HepG2 (cell line): Measurements from ENCODE around the gene SKA2. TPM values are rescaled to one million over a fixed set of nuclear protein-coding genes. Genes with fewer than 3 reads are reported as not detected.

Source experiments
- ELK4 ChIP-seq: sonication (generic); formaldehyde crosslinking; IDR thresholded peaks from 2 replicates; pipeline ENCODE4 v1.9.0; 2021; ENCODE audit warnings: missing genetic modification reagents, borderline replicate concordance
- ISL2 ChIP-seq: sonication (generic); formaldehyde crosslinking; IDR thresholded peaks from 2 replicates; pipeline ENCODE4 v1.5.0; 2020; ENCODE audit warnings: missing genetic modification reagents
- ISX ChIP-seq: sonication (generic); formaldehyde crosslinking; conservative IDR thresholded peaks from 2 replicates; pipeline ENCODE4 v1.5.0; 2020; ENCODE audit warnings: missing genetic modification reagents
- NCOA2 ChIP-seq: sonication (generic); formaldehyde crosslinking; IDR thresholded peaks from 2 replicates; pipeline ENCODE4 v1.8.0; 2022; ENCODE audit warnings: inconsistent platforms
- PCBP1 ChIP-seq: fragments of 200-400 bp; formaldehyde crosslinking; IDR thresholded peaks from 2 replicates; pipeline ENCODE4 v1.6.1; 2017; ENCODE audit warnings: mild to moderate bottlenecking, low read depth, low read length, borderline replicate concordance
- SCMH1 ChIP-seq: sonication (generic); formaldehyde crosslinking; IDR thresholded peaks from 2 replicates; pipeline ENCODE4 v1.9.0; 2021; ENCODE audit warnings: missing genetic modification reagents, mild to moderate bottlenecking, borderline replicate concordance
- SUZ12 ChIP-seq: fragments of 150-350 bp; IDR thresholded peaks from 2 replicates; pipeline ENCODE4 v1.6.1; 2014; ENCODE audit warnings: low read depth, low read length
- TSC22D2 ChIP-seq: sonication (generic); formaldehyde crosslinking; IDR thresholded peaks from 2 replicates; pipeline ENCODE4 v1.5.1; 2020; ENCODE audit warnings: missing genetic modification reagents, mild to moderate bottlenecking, borderline replicate concordance
- ZBTB20 ChIP-seq: sonication (generic); formaldehyde crosslinking; IDR thresholded peaks from 2 replicates; pipeline ENCODE4 v1.8.1; 2023; ENCODE audit warnings: missing genetic modification reagents, low read depth, mild to moderate bottlenecking, borderline replicate concordance
- ZIK1 ChIP-seq: sonication (generic); formaldehyde crosslinking; IDR thresholded peaks from 2 replicates; pipeline ENCODE4 v1.5.0; 2020; ENCODE audit warnings: mild to moderate bottlenecking, low read depth, missing genetic modification reagents, borderline replicate concordance
- ZKSCAN5 ChIP-seq: sonication (generic); formaldehyde crosslinking; IDR thresholded peaks from 2 replicates; pipeline ENCODE4 v1.5.1; 2020; ENCODE audit warnings: mild to moderate bottlenecking, missing genetic modification reagents
- ZNF496 ChIP-seq: sonication (generic); formaldehyde crosslinking; IDR thresholded peaks from 2 replicates; pipeline ENCODE4 v1.8.1; 2023; ENCODE audit warnings: mild to moderate bottlenecking, moderate library complexity, missing genetic modification reagents; ENCODE audit not compliant: insufficient replicate concordance
- ZNF709 ChIP-seq: sonication (generic); formaldehyde crosslinking; IDR thresholded peaks from 2 replicates; pipeline ENCODE4 v1.5.0; 2020; ENCODE audit warnings: mild to moderate bottlenecking, missing genetic modification reagents
- ZNF749 ChIP-seq: sonication (generic); formaldehyde crosslinking; IDR thresholded peaks from 2 replicates; pipeline ENCODE4 v1.8.0; 2022; ENCODE audit warnings: mild to moderate bottlenecking, missing genetic modification reagents, moderate library complexity, borderline replicate concordance
- ZNF768 ChIP-seq: sonication (generic); formaldehyde crosslinking; IDR thresholded peaks from 2 replicates; pipeline ENCODE4 v1.4.0; 2020; ENCODE audit warnings: missing genetic modification reagents
- polyA plus RNA-seq, 8 experiments: library from polyadenylated mRNA; depleted of rRNA in 3 of 8; stranded (reverse) in 7 of 8; unstranded in 1 of 8; fragments of >200 nt; fragmentation: Illumina TruSeq in 4 of 8; extraction: Trizol in 4 of 8; gene quantifications; 2 replicates each; pipeline versions ENCODE4 v1.2.1 to v1.2.3, GENCODE V29; 2011 to 2016; ENCODE audit warnings: low read depth in 4 of 8, missing spikeins in 1 of 8, mixed read lengths in 1 of 8; ENCODE audit not compliant: insufficient read depth in 1 of 8
- total RNA-seq, 5 experiments: library from RNA; depleted of rRNA; stranded (reverse); fragments of >200 nt; fragmentation: Illumina TruSeq; extraction: Trizol; gene quantifications; 2 replicates each; pipeline ENCODE4 v1.2.3, GENCODE V29; 2016; ENCODE audit warnings: low read depth in 1 of 5
- TF ChIP-seq, protein P1 (sequence below): sonication (generic); formaldehyde crosslinking; IDR thresholded peaks from 2 replicates; pipeline ENCODE4 v1.4.0; 2020; ENCODE audit warnings: missing genetic modification reagents, mild to moderate bottlenecking, borderline replicate concordance
- TF ChIP-seq, protein P2 (sequence below): sonication (generic); formaldehyde crosslinking; IDR thresholded peaks from 2 replicates; pipeline ENCODE4 v1.4.0; 2020; ENCODE audit warnings: low read depth, mild to moderate bottlenecking, missing genetic modification reagents
- TF ChIP-seq, protein P3 (sequence below): sonication (generic); formaldehyde crosslinking; IDR thresholded peaks from 2 replicates; pipeline ENCODE4 v1.5.0; 2020; ENCODE audit warnings: mild to moderate bottlenecking, missing genetic modification reagents

Gene SKA2
- total and polyA plus RNA-seq, 2 of the 13 experiments (the other 11 are each of a cell fraction or from before 2014, with no cell fraction given), result 18.6 to 91.8 TPM

DNA sequence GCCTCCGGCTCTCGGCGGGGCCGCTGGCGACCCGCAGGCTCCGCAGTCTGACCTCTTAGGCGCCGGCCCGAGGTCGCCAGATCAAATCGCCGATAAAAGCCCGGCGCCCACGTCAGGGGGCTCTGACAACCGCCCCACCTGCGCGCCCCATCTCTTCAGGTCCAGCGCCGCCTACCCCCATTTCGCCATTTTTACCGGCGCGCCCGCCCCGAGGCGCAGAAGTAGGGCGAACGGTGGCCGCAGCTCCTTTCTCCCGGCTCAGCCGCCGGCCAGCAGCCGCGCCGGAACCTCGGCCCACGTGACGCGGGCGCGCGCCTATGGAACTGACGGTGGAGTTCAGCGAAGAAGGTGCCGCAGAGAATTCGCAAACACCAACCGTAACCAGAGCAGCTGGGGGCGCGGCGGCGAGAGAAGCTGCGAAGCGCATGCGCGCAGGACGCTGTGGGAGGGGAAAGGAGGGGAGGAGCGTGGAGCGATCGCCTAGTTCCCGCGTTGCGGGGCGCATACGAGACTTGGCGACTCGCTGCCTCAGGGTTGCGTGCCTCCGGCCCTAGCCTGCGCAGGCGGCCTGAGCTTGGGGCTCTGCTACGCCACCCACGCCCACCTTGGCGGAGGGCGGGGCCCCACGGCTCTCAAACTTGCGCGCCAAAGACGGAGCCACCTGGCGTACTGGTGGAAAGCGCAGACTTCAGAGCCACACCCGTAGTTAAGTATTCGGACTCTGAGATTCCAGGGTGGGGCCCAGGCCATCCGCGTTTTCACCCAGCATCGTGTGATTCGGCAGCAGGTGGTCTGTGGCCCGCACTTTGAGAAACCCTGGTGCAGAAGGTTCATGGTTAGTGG is 48.3 kb downstream of the SKA2 start, which contains the start of gene TRIM37 (continued):
- TF ChIP-seq ZNF496 (CRISPR knock-in tag), result no peak
- peak; percentile 49; the same call in 1 of the 2 replicates for TF ChIP-seq ZIK1 (CRISPR knock-in tag)
- TF ChIP-seq ISX (CRISPR knock-in tag), result 0 out of 2 replicates have a peak, but pooled peaks have one; percentile 89
- peak; percentile 74 for TF ChIP-seq ISL2
- TF ChIP-seq, protein P1, sequence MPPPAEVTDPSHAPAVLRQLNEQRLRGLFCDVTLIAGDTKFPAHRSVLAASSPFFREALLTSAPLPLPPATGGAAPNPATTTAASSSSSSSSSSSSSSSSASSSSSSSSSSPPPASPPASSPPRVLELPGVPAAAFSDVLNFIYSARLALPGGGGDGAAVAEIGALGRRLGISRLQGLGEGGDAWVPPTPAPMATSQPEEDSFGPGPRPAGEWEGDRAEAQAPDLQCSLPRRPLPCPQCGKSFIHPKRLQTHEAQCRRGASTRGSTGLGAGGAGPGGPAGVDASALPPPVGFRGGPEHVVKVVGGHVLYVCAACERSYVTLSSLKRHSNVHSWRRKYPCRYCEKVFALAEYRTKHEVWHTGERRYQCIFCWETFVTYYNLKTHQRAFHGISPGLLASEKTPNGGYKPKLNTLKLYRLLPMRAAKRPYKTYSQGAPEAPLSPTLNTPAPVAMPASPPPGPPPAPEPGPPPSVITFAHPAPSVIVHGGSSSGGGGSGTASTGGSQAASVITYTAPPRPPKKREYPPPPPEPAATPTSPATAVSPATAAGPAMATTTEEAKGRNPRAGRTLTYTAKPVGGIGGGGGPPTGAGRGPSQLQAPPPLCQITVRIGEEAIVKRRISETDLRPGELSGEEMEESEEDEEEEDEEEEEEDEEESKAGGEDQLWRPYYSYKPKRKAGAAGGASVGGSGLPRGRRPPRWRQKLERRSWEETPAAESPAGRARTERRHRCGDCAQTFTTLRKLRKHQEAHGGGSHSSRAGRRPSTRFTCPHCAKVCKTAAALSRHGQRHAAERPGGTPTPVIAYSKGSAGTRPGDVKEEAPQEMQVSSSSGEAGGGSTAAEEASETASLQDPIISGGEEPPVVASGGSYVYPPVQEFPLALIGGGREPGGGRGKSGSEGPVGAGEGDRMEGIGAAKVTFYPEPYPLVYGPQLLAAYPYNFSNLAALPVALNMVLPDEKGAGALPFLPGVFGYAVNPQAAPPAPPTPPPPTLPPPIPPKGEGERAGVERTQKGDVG, result peak; percentile 29
- no peak for TF ChIP-seq ELK4 (CRISPR knock-in tag)
- TF ChIP-seq SCMH1 (CRISPR knock-in tag), result no peak
- TF ChIP-seq ZNF768 (CRISPR knock-in tag), result peak; percentile 45
- TF ChIP-seq ZKSCAN5 (CRISPR knock-in tag), result no peak
- 0 out of 2 replicates have a peak, but pooled peaks have one; percentile 35 for TF ChIP-seq NCOA2 (CRISPR knock-in tag)
- TF ChIP-seq ZBTB20 (CRISPR knock-in tag), result peak; percentile 90; the same call in 1 of the 2 replicates
- peak; percentile 86; the same call in 1 of the 2 replicates for TF ChIP-seq PCBP1
- TF ChIP-seq ZNF709 (CRISPR knock-in tag), result peak; percentile 81; the same call in 1 of the 2 replicates
- TF ChIP-seq, protein P2, sequence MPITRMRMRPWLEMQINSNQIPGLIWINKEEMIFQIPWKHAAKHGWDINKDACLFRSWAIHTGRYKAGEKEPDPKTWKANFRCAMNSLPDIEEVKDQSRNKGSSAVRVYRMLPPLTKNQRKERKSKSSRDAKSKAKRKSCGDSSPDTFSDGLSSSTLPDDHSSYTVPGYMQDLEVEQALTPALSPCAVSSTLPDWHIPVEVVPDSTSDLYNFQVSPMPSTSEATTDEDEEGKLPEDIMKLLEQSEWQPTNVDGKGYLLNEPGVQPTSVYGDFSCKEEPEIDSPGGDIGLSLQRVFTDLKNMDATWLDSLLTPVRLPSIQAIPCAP, result no peak
- TF ChIP-seq, protein P3, sequence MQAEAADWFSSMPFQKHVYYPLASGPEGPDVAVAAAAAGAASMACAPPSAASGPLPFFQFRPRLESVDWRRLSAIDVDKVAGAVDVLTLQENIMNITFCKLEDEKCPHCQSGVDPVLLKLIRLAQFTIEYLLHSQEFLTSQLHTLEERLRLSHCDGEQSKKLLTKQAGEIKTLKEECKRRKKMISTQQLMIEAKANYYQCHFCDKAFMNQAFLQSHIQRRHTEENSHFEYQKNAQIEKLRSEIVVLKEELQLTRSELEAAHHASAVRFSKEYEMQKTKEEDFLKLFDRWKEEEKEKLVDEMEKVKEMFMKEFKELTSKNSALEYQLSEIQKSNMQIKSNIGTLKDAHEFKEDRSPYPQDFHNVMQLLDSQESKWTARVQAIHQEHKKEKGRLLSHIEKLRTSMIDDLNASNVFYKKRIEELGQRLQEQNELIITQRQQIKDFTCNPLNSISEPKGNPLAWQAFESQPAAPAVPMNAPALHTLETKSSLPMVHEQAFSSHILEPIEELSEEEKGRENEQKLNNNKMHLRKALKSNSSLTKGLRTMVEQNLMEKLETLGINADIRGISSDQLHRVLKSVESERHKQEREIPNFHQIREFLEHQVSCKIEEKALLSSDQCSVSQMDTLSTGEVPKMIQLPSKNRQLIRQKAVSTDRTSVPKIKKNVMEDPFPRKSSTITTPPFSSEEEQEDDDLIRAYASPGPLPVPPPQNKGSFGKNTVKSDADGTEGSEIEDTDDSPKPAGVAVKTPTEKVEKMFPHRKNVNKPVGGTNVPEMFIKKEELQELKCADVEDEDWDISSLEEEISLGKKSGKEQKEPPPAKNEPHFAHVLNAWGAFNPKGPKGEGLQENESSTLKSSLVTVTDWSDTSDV (CRISPR knock-in tag), result peak; percentile 54; the same call in 1 of the 2 replicates
- no peak for TF ChIP-seq SUZ12
- TF ChIP-seq ZNF749 (CRISPR knock-in tag), result peak; percentile 26; the same call in 1 of the 2 replicates
- no peak; the same call in 1 of the 2 replicates for TF ChIP-seq TSC22D2 (CRISPR knock-in tag)
